ENCODE results near the gene MRPL52.

DNA sequence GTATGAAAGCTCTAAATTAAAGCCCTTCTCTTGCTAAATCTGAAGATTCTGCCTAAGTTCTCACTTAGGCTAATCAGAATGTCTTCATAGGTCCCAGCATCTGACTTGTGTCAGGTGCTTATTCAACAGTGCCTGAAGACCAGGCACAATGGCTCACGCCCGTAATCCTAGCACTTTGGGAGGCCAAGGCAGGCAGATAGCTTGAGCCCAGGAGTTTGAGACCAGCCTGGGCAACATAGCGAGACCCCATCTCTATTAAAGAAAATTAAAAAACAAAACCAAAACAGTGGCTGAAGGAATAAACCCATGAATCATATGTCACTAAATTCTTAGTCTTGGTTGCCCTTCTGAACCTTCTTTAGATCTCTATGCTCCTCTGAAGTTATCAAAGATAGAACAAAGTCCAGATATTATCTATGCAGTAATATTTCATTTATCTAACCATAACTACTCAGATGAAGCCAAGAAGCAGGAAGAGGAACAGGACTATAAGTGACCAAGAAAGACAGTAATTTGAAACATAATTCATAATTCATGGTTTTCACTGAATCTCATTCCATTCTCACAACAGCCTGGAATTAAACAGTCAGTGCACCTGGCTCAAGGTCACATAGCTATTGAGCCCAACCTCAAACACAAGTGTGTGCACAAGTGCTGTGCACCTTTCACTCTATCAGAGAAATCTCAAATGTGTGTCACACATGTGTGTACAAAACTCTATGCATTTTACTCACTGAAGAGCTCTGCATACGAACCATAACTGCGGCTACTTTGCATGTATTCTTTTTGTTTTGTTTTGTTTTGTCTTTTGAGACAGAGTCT, 21.1 kb upstream of the MRPL52 start:
- TF ChIP-seq, protein P1, sequence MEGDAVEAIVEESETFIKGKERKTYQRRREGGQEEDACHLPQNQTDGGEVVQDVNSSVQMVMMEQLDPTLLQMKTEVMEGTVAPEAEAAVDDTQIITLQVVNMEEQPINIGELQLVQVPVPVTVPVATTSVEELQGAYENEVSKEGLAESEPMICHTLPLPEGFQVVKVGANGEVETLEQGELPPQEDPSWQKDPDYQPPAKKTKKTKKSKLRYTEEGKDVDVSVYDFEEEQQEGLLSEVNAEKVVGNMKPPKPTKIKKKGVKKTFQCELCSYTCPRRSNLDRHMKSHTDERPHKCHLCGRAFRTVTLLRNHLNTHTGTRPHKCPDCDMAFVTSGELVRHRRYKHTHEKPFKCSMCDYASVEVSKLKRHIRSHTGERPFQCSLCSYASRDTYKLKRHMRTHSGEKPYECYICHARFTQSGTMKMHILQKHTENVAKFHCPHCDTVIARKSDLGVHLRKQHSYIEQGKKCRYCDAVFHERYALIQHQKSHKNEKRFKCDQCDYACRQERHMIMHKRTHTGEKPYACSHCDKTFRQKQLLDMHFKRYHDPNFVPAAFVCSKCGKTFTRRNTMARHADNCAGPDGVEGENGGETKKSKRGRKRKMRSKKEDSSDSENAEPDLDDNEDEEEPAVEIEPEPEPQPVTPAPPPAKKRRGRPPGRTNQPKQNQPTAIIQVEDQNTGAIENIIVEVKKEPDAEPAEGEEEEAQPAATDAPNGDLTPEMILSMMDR (IDR thresholded peaks at IDR 0.05): no peak
- TF ChIP-seq POLR2A (IDR thresholded peaks at IDR 0.05; ENCODE audit: low read length): no peak
- TF ChIP-seq, protein P2, sequence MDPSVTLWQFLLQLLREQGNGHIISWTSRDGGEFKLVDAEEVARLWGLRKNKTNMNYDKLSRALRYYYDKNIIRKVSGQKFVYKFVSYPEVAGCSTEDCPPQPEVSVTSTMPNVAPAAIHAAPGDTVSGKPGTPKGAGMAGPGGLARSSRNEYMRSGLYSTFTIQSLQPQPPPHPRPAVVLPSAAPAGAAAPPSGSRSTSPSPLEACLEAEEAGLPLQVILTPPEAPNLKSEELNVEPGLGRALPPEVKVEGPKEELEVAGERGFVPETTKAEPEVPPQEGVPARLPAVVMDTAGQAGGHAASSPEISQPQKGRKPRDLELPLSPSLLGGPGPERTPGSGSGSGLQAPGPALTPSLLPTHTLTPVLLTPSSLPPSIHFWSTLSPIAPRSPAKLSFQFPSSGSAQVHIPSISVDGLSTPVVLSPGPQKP (IDR thresholded peaks at IDR 0.05; ENCODE audit: low read depth, low read length): no peak

Data from A549 (cell line).